Right ventricle myocardium superior (tissue), 1 donor: ENCODE data around the gene RILPL2. TPM values are rescaled to one million over a fixed set of nuclear protein-coding genes. Genes with fewer than 3 reads are reported as not detected.
"Not testable (repeated sequence)": the region's sequence is repeated elsewhere in the genome, so short reads cannot be mapped to it uniquely, and the experiment has no call there.

Source experiments
- ATAC-seq: fragments of 200-7000 bp; cut with Tn5 transposase; one replicate; pipeline ENCODE4 v1.9.1; 2020; ENCODE audit warnings: mild to moderate bottlenecking; ENCODE audit not compliant: poor library complexity
- DNase-seq: peaks from one replicate; pipeline ENCODE4 v3.0.0-alpha.2; 2020
- intact Hi-C: fragments of 100-400 bp; cut with DNase I; formaldehyde crosslinking; loops from one replicate; pipeline ENCODE4 v1.11.2; 2022
- long read RNA-seq: library from polyadenylated mRNA; unstranded; transcript quantifications from one replicate; pipeline ENCODE4 v2.0.0, GENCODE V29; 2021
- total RNA-seq: library from RNA; stranded (reverse); fragmentation: NEBNext Ultra II Directional; extraction: Animal tissue kit (Norgen Biotek cat#: 25700); gene quantifications from one replicate; pipeline ENCODE4 v1.2.1, GENCODE V29; 2021
- donor health status: DM: no; HTN: yes; CAD: no; lungs with severe emphysema.

RILPL2 gene
- 1.9 TPM for total RNA-seq
- long read RNA-seq, full-length matches to known transcripts, result 11 of 14 reads
- long read RNA-seq, partial matches to known transcripts, result 0 of 14 reads
- long read RNA-seq, other reads (novel, unspliced or antisense), result 3 of 14 reads

- DNase-seq (peak; percentile 93), ATAC-seq (peak; percentile 97)
- intact Hi-C loops, result no loop called here
Measured at GRCh38 chr12:123436017-123436964, at the start of gene RILPL2. Gene RILPL2, minus strand, starts transcription at chr12:123436684. Its CDS starts 264 bp downstream, at chr12:123436420.

GRCh38 chr12:123485756-123486155, 49.3 kb upstream of the RILPL2 start:
- DNase-seq (no peak), ATAC-seq (no peak)
- intact Hi-C loops, result loop anchor here (5.0 kb wide), 1 partner anchor 47 kb away; the partner anchor contains the start of gene RILPL1

GRCh38 chr12:123483602-123484248, 47.2 kb upstream of the RILPL2 start:
- no peak for ATAC-seq
- no peak for DNase-seq
- intact Hi-C loops, result loop anchor here (5.0 kb wide), 1 partner anchor 34 kb away; no protein-coding TSS in a partner anchor

GRCh38 chr12:123482876-123483275, 46.4 kb upstream of the RILPL2 start:
- intact Hi-C loops, result loop anchor here (5.0 kb wide), 1 partner anchor 34 kb away; no protein-coding TSS in a partner anchor
- no peak for DNase-seq
- no peak for ATAC-seq

- intact Hi-C loops, result loop anchor here (5.0 kb wide), 1 partner anchor 36 kb away; no protein-coding TSS in a partner anchor
- ATAC-seq, DNase-seq: not testable (repeated sequence)
Measured at GRCh38 chr12:123481251-123481650, 44.8 kb upstream of the RILPL2 start.

GRCh38 chr12:123479442-123480180, 43.1 kb upstream of the RILPL2 start:
- ATAC-seq (peak; percentile 42), DNase-seq (no peak)
- intact Hi-C loops, result loop anchor here (5.0 kb wide), 1 partner anchor 38 kb away; no protein-coding TSS in a partner anchor

- DNase-seq, result peak; percentile 81
- peak; percentile 81 for ATAC-seq
- intact Hi-C loops, result no loop called here
Measured at GRCh38 chr12:123478762-123479161, 42.3 kb upstream of the RILPL2 start.

GRCh38 chr12:123478069-123478468, 41.6 kb upstream of the RILPL2 start:
- intact Hi-C loops, result no loop called here
- ATAC-seq (no peak), DNase-seq (no peak)

- intact Hi-C loops, result no loop called here
- DNase-seq (no peak), ATAC-seq (no peak)
Measured at GRCh38 chr12:123475246-123475703, 38.8 kb upstream of the RILPL2 start.

- ATAC-seq (peak; percentile 65), DNase-seq (peak; percentile 61)
- intact Hi-C loops, result no loop called here
Measured at GRCh38 chr12:123474485-123475245, 38.2 kb upstream of the RILPL2 start.

GRCh38 chr12:123472438-123472849, 36.0 kb upstream of the RILPL2 start:
- intact Hi-C loops, result no loop called here
- DNase-seq (no peak), ATAC-seq (no peak)

- peak; percentile 81 for ATAC-seq
- intact Hi-C loops, result no loop called here
- DNase-seq, result peak; percentile 62
Measured at GRCh38 chr12:123471374-123472068, 35.0 kb upstream of the RILPL2 start.

- intact Hi-C loops, result no loop called here
- DNase-seq, result no peak
- no peak for ATAC-seq
Measured at GRCh38 chr12:123469978-123470377, 33.5 kb upstream of the RILPL2 start.

- ATAC-seq (no peak), DNase-seq (no peak)
- intact Hi-C loops, result no loop called here
Measured at GRCh38 chr12:123468786-123469185, 32.3 kb upstream of the RILPL2 start.

GRCh38 chr12:123465084-123465483, 28.6 kb upstream of the RILPL2 start:
- intact Hi-C loops, result no loop called here
- ATAC-seq, result peak; percentile 74
- DNase-seq, result no peak

GRCh38 chr12:123463174-123463573, 26.7 kb upstream of the RILPL2 start:
- DNase-seq, intact Hi-C loops, ATAC-seq: not testable (repeated sequence)
